SK-N-SH (cell line): ENCODE measurements around the gene CAST. TPM values are rescaled to one million over a fixed set of nuclear protein-coding genes. Genes with fewer than 3 reads are reported as not detected.

Experiments
- CTCF ChIA-PET: fragments of 300-600, 350-600 bp; formaldehyde crosslinking; extraction: SDS; loops from one replicate; lab custom pipeline; 2021; lab: Yijun Ruan, JAX
- POLR2A ChIA-PET: fragments of 350-600 bp; sonication (Branson Sonifier 250); formaldehyde crosslinking; extraction: SDS; loops from one replicate; lab custom pipeline; 2020; ENCODE audit warnings: antibody characterized with exemption, inconsistent platforms; lab: Yijun Ruan, JAX
- DNase-seq: peaks from one replicate; pipeline ENCODE4 v3.0.0; 2012
- H2AFZ ChIP-seq: fragments of 200-600 bp; sonication (generic); 2 replicates; pipeline ENCODE4 v1.8.1; 2016; ENCODE audit warnings: antibody characterized with exemption, mild to moderate bottlenecking, low read depth
- H3F3A ChIP-seq: fragments of 200-600 bp; sonication (generic); replicated peaks from 2 replicates; pipeline ENCODE3; 2016; ENCODE audit warnings: antibody characterized with exemption, mild to moderate bottlenecking; ENCODE audit not compliant: insufficient read depth
- H3K27ac ChIP-seq, 2 experiments: fragments of 200-500 bp in 1 of 2; fragments of 200-600 bp in 1 of 2; sonication (Bioruptor generic) in 1 of 2; sonication (generic), shearing (Covaris generic) in 1 of 2; 2 replicates each; pipeline versions ENCODE4 v1.5.1 to v1.6.1; 2014 to 2016; ENCODE audit warnings: low read depth in 2 of 2, inconsistent platforms in 1 of 2, low read length in 1 of 2, mild to moderate bottlenecking in 1 of 2, mixed read lengths in 1 of 2
- H3K27me3 ChIP-seq: fragments of 200-600 bp; sonication (generic), shearing (Covaris generic); 2 replicates; pipeline ENCODE4 v1.6.1; 2016; ENCODE audit warnings: mixed run types; ENCODE audit not compliant: insufficient read depth
- H3K36me3 ChIP-seq, 2 experiments: fragments of 200-500 bp in 1 of 2; fragments of 200-600 bp in 1 of 2; sonication (Bioruptor generic) in 1 of 2; sonication (generic) in 1 of 2; replicated peaks in 1 of 2; 2 replicates each; pipeline versions ENCODE3 to v1.5.1; 2014 to 2016; ENCODE audit warnings: low read length in 1 of 2, mild to moderate bottlenecking in 1 of 2; ENCODE audit not compliant: insufficient read depth in 2 of 2, control insufficient read depth in 1 of 2
- H3K4me1 ChIP-seq, 2 experiments: fragments of 200-500 bp in 1 of 2; fragments of 200-600 bp in 1 of 2; sonication (Bioruptor generic) in 1 of 2; sonication (generic), shearing (Covaris generic) in 1 of 2; 2 replicates each; pipeline versions ENCODE4 v1.5.1 to v1.6.1; 2014 to 2016; ENCODE audit warnings: low read depth in 1 of 2, low read length in 1 of 2, mixed run types in 1 of 2; ENCODE audit not compliant: insufficient read depth in 2 of 2, control insufficient read depth in 1 of 2
- H3K4me2 ChIP-seq: fragments of 200-600 bp; sonication (generic), shearing (Covaris generic); 2 replicates; pipeline ENCODE4 v1.6.1; 2017; ENCODE audit warnings: mixed run types
- H3K4me3 ChIP-seq, 2 experiments: fragments of 200-500 bp in 1 of 2; fragments of 200-600 bp in 1 of 2; sonication (Bioruptor generic) in 1 of 2; sonication (generic), shearing (Covaris generic) in 1 of 2; 2 replicates each; pipeline versions ENCODE4 v1.5.1 to v1.8.1; 2014 to 2016; ENCODE audit warnings: low read depth in 2 of 2, inconsistent platforms in 1 of 2, low read length in 1 of 2, mild to moderate bottlenecking in 1 of 2, mixed read lengths in 1 of 2, moderate library complexity in 1 of 2
- H3K79me2 ChIP-seq: fragments of 200-600 bp; sonication (generic); 2 replicates; pipeline ENCODE4 v1.8.1; 2017; ENCODE audit warnings: mild to moderate bottlenecking; ENCODE audit not compliant: insufficient read depth
- H3K9ac ChIP-seq: fragments of 200-600 bp; sonication (generic); 2 replicates; pipeline ENCODE4 v1.6.1; 2017; ENCODE audit warnings: mixed run types
- H3K9me2 ChIP-seq: fragments of 200-600 bp; sonication (generic); 2 replicates; pipeline ENCODE4 v1.6.1; 2017; ENCODE audit warnings: mixed run types
- H3K9me3 ChIP-seq: fragments of 200-600 bp; sonication (generic); 2 replicates; pipeline ENCODE4 v1.6.1; 2017; ENCODE audit warnings: mixed run types, mild to moderate bottlenecking, moderate library complexity
- H4K20me1 ChIP-seq: fragments of 200-600 bp; sonication (generic); 2 replicates; pipeline ENCODE4 v1.6.1; 2017; ENCODE audit warnings: mild to moderate bottlenecking, mixed run types; ENCODE audit not compliant: insufficient read depth
- CHD2 ChIP-seq: fragments of 150-350 bp; IDR thresholded peaks from 2 replicates; pipeline ENCODE4 v1.6.1; 2018; ENCODE audit warnings: low read length; ENCODE audit not compliant: partially characterized antibody
- ELF1 ChIP-seq: IDR thresholded peaks from 2 replicates; pipeline ENCODE4 v1.4.0; 2012
- EP300 ChIP-seq, 2 experiments: IDR thresholded peaks; 2 replicates each; pipeline versions ENCODE4 v1.4.0 to v1.6.1; 2012; ENCODE audit warnings: borderline replicate concordance in 1 of 2, low read depth in 1 of 2, low read length in 1 of 2
- FOSL2 ChIP-seq: IDR thresholded peaks from 2 replicates; pipeline ENCODE4 v1.4.0; 2012; ENCODE audit warnings: low read depth, mild to moderate bottlenecking, moderate library complexity, borderline replicate concordance
- FOXJ3 ChIP-seq: sonication (generic); formaldehyde crosslinking; IDR thresholded peaks from 2 replicates; pipeline ENCODE4 v1.5.1; 2020; ENCODE audit warnings: mild to moderate bottlenecking, missing genetic modification reagents
- GATA2 ChIP-seq: sonication (generic); formaldehyde crosslinking; IDR thresholded peaks from 2 replicates; pipeline ENCODE4 v1.5.0; 2020; ENCODE audit warnings: mild to moderate bottlenecking, missing genetic modification reagents
- MEF2A ChIP-seq: IDR thresholded peaks from 2 replicates; pipeline ENCODE4 v1.4.0; 2012; ENCODE audit warnings: low read depth, borderline replicate concordance
- MXI1 ChIP-seq: IDR thresholded peaks from 2 replicates; pipeline ENCODE4 v1.6.1; 2012; ENCODE audit warnings: mild to moderate bottlenecking, low read depth, low read length, improper control_type of control experiment
- NFIC ChIP-seq: IDR thresholded peaks from 2 replicates; pipeline ENCODE4 v1.4.0; 2012; ENCODE audit warnings: borderline replicate concordance
- NRF1 ChIP-seq: IDR thresholded peaks from 2 replicates; pipeline ENCODE4 v1.6.1; 2012; ENCODE audit warnings: low read depth, mild to moderate bottlenecking, low read length
- SMC3 ChIP-seq: IDR thresholded peaks from 2 replicates; pipeline ENCODE4 v1.6.1; 2012; ENCODE audit warnings: low read depth, low read length, improper control_type of control experiment
- TAF1 ChIP-seq: IDR thresholded peaks from 2 replicates; pipeline ENCODE4 v1.6.1; 2012; ENCODE audit warnings: low read depth, mild to moderate bottlenecking, low read length, moderate library complexity, borderline replicate concordance
- TCF12 ChIP-seq: IDR thresholded peaks from 2 replicates; pipeline ENCODE4 v1.4.0; 2012
- YY1 ChIP-seq: IDR thresholded peaks from 2 replicates; pipeline ENCODE4 v1.4.0; 2012; ENCODE audit warnings: low read depth, mild to moderate bottlenecking
- WGBS: methylation state at CpG from one replicate; pipeline ENCODE4 v1.1.6; 2017; ENCODE audit warnings: low lambda C conversion rate; 5-methylcytosine and 5-hydroxymethylcytosine counted together
- polyA plus RNA-seq, 3 experiments: library from polyadenylated mRNA; depleted of rRNA; stranded (reverse); fragments of >200 nt; gene quantifications; 2 replicates each; pipeline ENCODE4 v1.2.3, GENCODE V29; 2012
- TF ChIP-seq, protein P1 (sequence below): IDR thresholded peaks from 2 replicates; pipeline ENCODE4 v1.4.0; 2012; ENCODE audit warnings: low read depth, borderline replicate concordance
- TF ChIP-seq, protein P2 (sequence below): fragments of 200-600 bp; sonication (generic); IDR thresholded peaks from 2 replicates; pipeline ENCODE4 v1.6.1; 2017; ENCODE audit warnings: antibody characterized with exemption, mild to moderate bottlenecking, moderate library complexity

Gene CAST
- polyA plus RNA-seq, 1 of the 3 experiments (the other 2 are of a cell fraction) = 82.9 TPM

DNA sequence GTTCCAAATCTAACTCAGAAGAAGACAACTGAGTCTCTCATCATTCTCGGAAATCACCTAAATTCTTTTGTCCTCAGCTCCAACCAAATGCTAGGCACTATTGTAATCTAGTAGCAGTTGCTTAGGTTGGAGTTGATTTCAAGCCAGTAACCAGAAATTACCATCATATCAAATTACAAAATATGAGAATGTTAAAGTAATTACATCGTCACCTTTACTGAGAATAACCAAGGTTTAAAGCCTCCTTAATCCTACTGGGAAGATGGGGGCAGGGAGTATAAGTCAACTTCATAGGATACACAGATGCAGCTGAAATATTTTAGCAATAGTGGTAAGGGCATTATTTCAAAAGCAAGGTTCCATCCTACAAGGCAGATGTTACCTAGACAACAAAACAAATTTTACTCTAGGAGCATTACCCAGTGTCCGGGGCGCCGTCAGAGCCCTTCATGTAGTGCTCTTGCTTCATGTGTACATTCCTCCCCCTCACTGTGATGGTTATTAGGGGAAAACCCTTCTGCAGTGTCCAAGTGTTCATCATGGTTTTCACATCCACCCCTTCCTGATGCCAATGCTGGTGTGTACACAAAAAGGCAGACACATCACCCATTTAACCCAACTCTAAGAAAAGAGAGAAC lies 126.1 kb downstream of the CAST start:
- H3K27me3 ChIP-seq = no peaks in the 10 kb centered on the region
- no peak overlapping the region for H2AFZ ChIP-seq
- ChIA-PET POLR2A (interaction anchor here (0.8 kb wide), 1 partner anchor 378 kb away, joined by 3 read pairs; no protein-coding TSS in a partner anchor), CTCF (interaction anchor here (1.5 kb wide), 1 partner anchor 40 kb away, joined by 3 read pairs; no protein-coding TSS in a partner anchor)
- no peak overlapping the region for H3K9ac ChIP-seq
- no peaks in the 10 kb centered on the region for H3K9me3 ChIP-seq
- H3K9me2 ChIP-seq = no peaks in the 10 kb centered on the region
- no peak for DNase-seq
- no peaks in the 10 kb centered on the region for H3K79me2 ChIP-seq
- H3K4me1 ChIP-seq = no peaks in the 10 kb centered on the region; a peak in 2 of 4 replicates
- H3K4me3 ChIP-seq = no peak overlapping the region
- TF ChIP-seq FOSL2 (no peak), MXI1 (no peak), SMC3 (no peak), GATA2 (no peak), NRF1 (no peak), NFIC (no peak), FOXJ3 (CRISPR knock-in tag) (no peak), CHD2 (no peak), TAF1 (no peak), TCF12 (no peak), YY1 (no peak), MEF2A (no peak)
- TF ChIP-seq, protein P1, sequence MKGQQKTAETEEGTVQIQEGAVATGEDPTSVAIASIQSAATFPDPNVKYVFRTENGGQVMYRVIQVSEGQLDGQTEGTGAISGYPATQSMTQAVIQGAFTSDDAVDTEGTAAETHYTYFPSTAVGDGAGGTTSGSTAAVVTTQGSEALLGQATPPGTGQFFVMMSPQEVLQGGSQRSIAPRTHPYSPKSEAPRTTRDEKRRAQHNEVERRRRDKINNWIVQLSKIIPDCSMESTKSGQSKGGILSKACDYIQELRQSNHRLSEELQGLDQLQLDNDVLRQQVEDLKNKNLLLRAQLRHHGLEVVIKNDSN = no peak
- H3K36me3 ChIP-seq = peaks cover 23% of the 10 kb centered on the region in 2 experiments
- WGBS = over 99% methylated on average over 5 of the region's 5 CpGs
- peaks cover 20% of the 10 kb centered on the region for H3F3A ChIP-seq
- H4K20me1 ChIP-seq = no peaks in the 10 kb centered on the region
- H3K4me2 ChIP-seq = no peak overlapping the region
- H3K27ac ChIP-seq = no peak overlapping the region

DNA sequence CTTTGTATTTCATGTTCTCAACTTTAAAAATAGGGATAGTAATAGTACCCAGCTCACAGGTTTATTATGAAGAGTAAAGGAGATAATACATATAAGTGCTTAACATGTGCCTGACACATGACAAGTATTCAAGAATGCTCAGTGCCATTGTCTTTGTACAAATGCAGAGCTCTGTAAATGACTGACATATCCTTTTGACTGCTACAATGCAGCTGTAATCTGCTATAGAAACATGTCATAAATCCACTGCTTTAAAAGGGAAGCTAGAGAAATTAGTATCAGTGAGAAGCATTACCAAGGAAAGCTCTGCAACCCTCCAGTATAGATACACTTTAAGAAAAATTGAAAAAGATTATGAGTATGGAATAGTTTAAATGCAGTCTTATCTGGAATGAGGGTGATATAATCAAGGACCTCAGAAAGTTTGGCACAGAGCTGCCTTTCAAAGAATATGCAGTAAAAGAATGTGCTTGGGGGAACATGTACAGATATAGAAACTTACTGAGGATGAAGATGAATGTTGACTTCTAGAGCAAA lies 127.7 kb downstream of the CAST start:
- no peaks in the 10 kb centered on the region for H3K9me2 ChIP-seq
- no peaks in the 10 kb centered on the region for H3K9me3 ChIP-seq
- DNase-seq = no peak
- H3K27ac ChIP-seq = no peak overlapping the region; a peak in 2 of 4 replicates
- H3K9ac ChIP-seq = no peak overlapping the region
- no peak overlapping the region for H2AFZ ChIP-seq
- CTCF ChIA-PET = interaction anchor here (0.9 to 1.9 kb wide), 6 partner anchors 11 to 1321 kb away, joined by 3 to 6 read pairs (median 4); no protein-coding TSS in a partner anchor
- H3K79me2 ChIP-seq = no peaks in the 10 kb centered on the region
- no peak for TF ChIP-seq GATA2
- no peak for TF ChIP-seq EP300 (IDR thresholded peaks at IDR 0.05; ENCODE audit: borderline replicate concordance in 1 of 2, low read depth in 1 of 2, low read length in 1 of 2)
- no peak for TF ChIP-seq ELF1
- TF ChIP-seq YY1 = no peak
- TF ChIP-seq, protein P2, sequence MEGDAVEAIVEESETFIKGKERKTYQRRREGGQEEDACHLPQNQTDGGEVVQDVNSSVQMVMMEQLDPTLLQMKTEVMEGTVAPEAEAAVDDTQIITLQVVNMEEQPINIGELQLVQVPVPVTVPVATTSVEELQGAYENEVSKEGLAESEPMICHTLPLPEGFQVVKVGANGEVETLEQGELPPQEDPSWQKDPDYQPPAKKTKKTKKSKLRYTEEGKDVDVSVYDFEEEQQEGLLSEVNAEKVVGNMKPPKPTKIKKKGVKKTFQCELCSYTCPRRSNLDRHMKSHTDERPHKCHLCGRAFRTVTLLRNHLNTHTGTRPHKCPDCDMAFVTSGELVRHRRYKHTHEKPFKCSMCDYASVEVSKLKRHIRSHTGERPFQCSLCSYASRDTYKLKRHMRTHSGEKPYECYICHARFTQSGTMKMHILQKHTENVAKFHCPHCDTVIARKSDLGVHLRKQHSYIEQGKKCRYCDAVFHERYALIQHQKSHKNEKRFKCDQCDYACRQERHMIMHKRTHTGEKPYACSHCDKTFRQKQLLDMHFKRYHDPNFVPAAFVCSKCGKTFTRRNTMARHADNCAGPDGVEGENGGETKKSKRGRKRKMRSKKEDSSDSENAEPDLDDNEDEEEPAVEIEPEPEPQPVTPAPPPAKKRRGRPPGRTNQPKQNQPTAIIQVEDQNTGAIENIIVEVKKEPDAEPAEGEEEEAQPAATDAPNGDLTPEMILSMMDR = no peak
- TF ChIP-seq CHD2 = no peak
- TF ChIP-seq TAF1 = no peak
- no peak overlapping the region for H3K4me2 ChIP-seq
- peaks cover 16% of the 10 kb centered on the region for H3F3A ChIP-seq
- H4K20me1 ChIP-seq = no peaks in the 10 kb centered on the region
- H3K27me3 ChIP-seq = no peaks in the 10 kb centered on the region
- no peak overlapping the region for H3K4me3 ChIP-seq
- POLR2A ChIA-PET = interaction anchor here (1.0 kb wide), 1 partner anchor 18 kb away, joined by 3 read pairs; the partner anchor contains the start of gene ERAP1
- peaks cover 25 to 30% of the 10 kb centered on the region in 2 experiments for H3K36me3 ChIP-seq
- no peaks in the 10 kb centered on the region; a peak in 2 of 4 replicates for H3K4me1 ChIP-seq
